Upper lobe of left lung (tissue), 4 donors: ENCODE measurements around the gene MSI2.

Source experiments
- CTCF ChIP-seq, 6 experiments: fragments of 450-650 bp in 4 of 6; fragments of 200-600 bp in 2 of 6; sonication (generic) in 2 of 6; IDR thresholded peaks; one replicate each; pipeline ENCODE4 v1.5.1; 2016 to 2019; ENCODE audit warnings: antibody characterized with exemption in 6 of 6
- EP300 ChIP-seq, 4 donors: sonication (generic); formaldehyde crosslinking; IDR thresholded peaks; one replicate each; pipeline ENCODE4 v1.5.1; 2017; ENCODE audit warnings: antibody characterized with exemption in 4 of 4, control low read depth in 2 of 4
- POLR2A ChIP-seq, 4 donors: fragments of 450-650 bp; IDR thresholded peaks; one replicate each; pipeline ENCODE4 v1.5.1; 2016 to 2017; ENCODE audit warnings: antibody characterized with exemption in 4 of 4, mild to moderate bottlenecking in 2 of 4

- no peak for TF ChIP-seq EP300 (IDR thresholded peaks at IDR 0.05)
- TF ChIP-seq POLR2A (IDR thresholded peaks at IDR 0.05): no peak
- TF ChIP-seq CTCF (IDR thresholded peaks at IDR 0.05): no peak
Observed at GRCh38 chr17:57632294-57632693, 376.0 kb downstream of the MSI2 start.
